ENCODE results near the gene SLC4A2.
"Not testable (repeated sequence)": the region's sequence is repeated elsewhere in the genome, so short reads cannot be mapped to it uniquely, and the experiment has no call there.

SLC4A2 gene

GRCh38 chr7:151024435-151025056, 34.8 kb upstream of the SLC4A2 start, which contains the start of gene ATG9B:
ATG9B (minus strand) TSS chr7:151024494; CDS start chr7:151024423, 71 bp downstream.
- peak; percentile 84 for DNase-seq

- DNase-seq = peak; percentile 91
Observed at GRCh38 chr7:151025924-151026671, 33.3 kb upstream of the SLC4A2 start.

GRCh38 chr7:151026771-151027727, 32.3 kb upstream of the SLC4A2 start:
- peak; percentile 91 for DNase-seq

- DNase-seq = not testable (repeated sequence)
Observed at GRCh38 chr7:151027728-151028130, 31.7 kb upstream of the SLC4A2 start.

GRCh38 chr7:151028131-151028947, 31.1 kb upstream of the SLC4A2 start, which contains the start of gene ABCB8:
ABCB8 (plus strand) TSS chr7:151028450; CDS start chr7:151028516, 66 bp downstream.
- peak; percentile 100 for DNase-seq

- DNase-seq = no peak
Observed at GRCh38 chr7:151028948-151029501, 30.4 kb upstream of the SLC4A2 start.

GRCh38 chr7:151031011-151031410, 28.4 kb upstream of the SLC4A2 start:
- DNase-seq = no peak

GRCh38 chr7:151032936-151033863, 26.2 kb upstream of the SLC4A2 start:
- DNase-seq = no peak

- no peak for DNase-seq
Observed at GRCh38 chr7:151033864-151034249, 25.5 kb upstream of the SLC4A2 start.

- no peak for DNase-seq
Observed at GRCh38 chr7:151034312-151035025, 24.9 kb upstream of the SLC4A2 start.

- DNase-seq = no peak
Observed at GRCh38 chr7:151035026-151035717, 24.2 kb upstream of the SLC4A2 start.

- no peak for DNase-seq
Observed at GRCh38 chr7:151035902-151036301, 23.5 kb upstream of the SLC4A2 start.

- DNase-seq = peak; percentile 98
Observed at GRCh38 chr7:151038951-151039849, 20.2 kb upstream of the SLC4A2 start.

GRCh38 chr7:151039850-151040548, 19.4 kb upstream of the SLC4A2 start:
- DNase-seq = no peak

- DNase-seq = no peak
Observed at GRCh38 chr7:151040616-151041375, 18.6 kb upstream of the SLC4A2 start.

GRCh38 chr7:151043449-151043848, 15.9 kb upstream of the SLC4A2 start:
- not testable (repeated sequence) for DNase-seq

GRCh38 chr7:151043959-151044358, 15.4 kb upstream of the SLC4A2 start:
- DNase-seq = no peak
